PC-9 (cell line): Measurements from ENCODE around the gene CEP19. TPM values are rescaled to one million over a fixed set of nuclear protein-coding genes. Genes with fewer than 3 reads are reported as not detected.

Experiments used
- BruUV-seq: library from RNA; stranded (reverse); fragments of 400-500 nt; replicated peaks from 2 replicates; lab custom pipeline; 2021; lab: Mats Ljungman, UMichigan
- CTCF ChIA-PET: fragments of 300-600 bp; sonication (Branson Sonifier 250); formaldehyde crosslinking; loops from one replicate; lab custom pipeline; 2022; ENCODE audit warnings: antibody characterized with exemption; lab: Charles Lee
- POLR2A ChIA-PET: fragments of 300-600 bp; sonication (Branson Sonifier 250); formaldehyde crosslinking; loops from one replicate; lab custom pipeline; 2022; ENCODE audit warnings: antibody characterized with exemption; ENCODE audit not compliant: unreplicated experiment; lab: Charles Lee
- DNase-seq, 2 experiments: peaks; one replicate each; pipeline versions ENCODE4 v3.0.0 to v3.0.0-alpha.2; 2015 to 2022; ENCODE audit warnings: mixed read lengths in 1 of 2
- H2AFZ ChIP-seq: fragments of 200-600 bp; sonication (generic); 2 replicates; pipeline ENCODE4 v1.8.1; 2017; ENCODE audit warnings: antibody characterized with exemption
- H3F3A ChIP-seq: fragments of 200-600 bp; sonication (generic); 2 replicates; pipeline ENCODE4 v1.8.1; 2017; ENCODE audit warnings: antibody characterized with exemption, mild to moderate bottlenecking, low read depth; ENCODE audit not compliant: insufficient read depth
- H3K27ac ChIP-seq: fragments of 200-600 bp; sonication (generic); 2 replicates; pipeline ENCODE4 v1.6.1; 2016; ENCODE audit warnings: mixed run types
- H3K27me3 ChIP-seq: fragments of 200-600 bp; sonication (generic); 2 replicates; pipeline ENCODE4 v1.6.1; 2016; ENCODE audit warnings: low read depth, mixed run types; ENCODE audit not compliant: insufficient read depth
- H3K36me3 ChIP-seq: fragments of 200-600 bp; sonication (generic); 2 replicates; pipeline ENCODE4 v1.6.1; 2016; ENCODE audit warnings: low read depth, mixed run types
- H3K4me1 ChIP-seq: fragments of 200-600 bp; sonication (generic); replicated peaks from 2 replicates; pipeline ENCODE4 v1.6.1; 2016; ENCODE audit warnings: mixed run types; ENCODE audit not compliant: insufficient read depth
- H3K4me2 ChIP-seq: fragments of 200-600 bp; sonication (generic); 2 replicates; pipeline ENCODE4 v1.6.1; 2017; ENCODE audit warnings: mixed run types
- H3K4me3 ChIP-seq: fragments of 200-600 bp; sonication (generic); 2 replicates; pipeline ENCODE4 v1.6.1; 2016; ENCODE audit warnings: mixed run types
- H3K79me2 ChIP-seq: fragments of 200-600 bp; sonication (generic); 2 replicates; pipeline ENCODE4 v1.6.1; 2017; ENCODE audit warnings: low read depth, mixed run types
- H3K9me2 ChIP-seq: fragments of 200-600 bp; sonication (generic); 2 replicates; pipeline ENCODE4 v1.8.1; 2017; ENCODE audit warnings: mild to moderate bottlenecking; ENCODE audit not compliant: insufficient read depth
- H3K9me3 ChIP-seq: fragments of 200-600 bp; sonication (generic); 2 replicates; pipeline ENCODE4 v1.8.1; 2016; ENCODE audit warnings: low read depth; ENCODE audit not compliant: insufficient read depth
- H4K20me1 ChIP-seq: fragments of 200-600 bp; sonication (generic); 2 replicates; pipeline ENCODE4 v1.8.1; 2017; ENCODE audit not compliant: insufficient read depth
- CTCF ChIP-seq: fragments of 200-600 bp; sonication (generic); conservative IDR thresholded peaks from 2 replicates; pipeline ENCODE4 v1.6.1; 2017; ENCODE audit warnings: mixed run types, antibody characterized with exemption, mild to moderate bottlenecking, moderate library complexity
- EZH2 ChIP-seq: fragments of 200-600 bp; sonication (generic); IDR thresholded peaks from 2 replicates; pipeline ENCODE4 v1.8.0; 2017; ENCODE audit warnings: antibody characterized with exemption, low read depth
- intact Hi-C: fragments of 100-400 bp; cut with micrococcal nuclease; formaldehyde crosslinking; loops from one replicate; pipeline ENCODE4 v1.10.0; 2022; ENCODE audit not compliant: unreplicated experiment
- total RNA-seq: library from RNA; stranded (reverse); gene quantifications from 2 replicates; pipeline ENCODE4 v1.2.3, GENCODE V29; 2021

CEP19 gene
- total RNA-seq, 1 experiment from 2014 or later = 5.5 TPM

- ChIA-PET CTCF (no interaction called here), POLR2A (no interaction called here)
- peaks cover 4% of the 10 kb centered on the region for H3F3A ChIP-seq
- H2AFZ ChIP-seq = no peak overlapping the region
- intact Hi-C loops = no loop called here
- H3K27me3 ChIP-seq = no peaks in the 10 kb centered on the region
- H3K4me2 ChIP-seq = no peak overlapping the region
- H3K9me2 ChIP-seq = no peaks in the 10 kb centered on the region
- no TSS peak for BruUV-seq
- H3K9me3 ChIP-seq = no peaks in the 10 kb centered on the region
- no peak for DNase-seq
- no peaks in the 10 kb centered on the region for H4K20me1 ChIP-seq
- H3K27ac ChIP-seq = no peak overlapping the region
- TF ChIP-seq EZH2 (no peak), CTCF (no peak)
- H3K36me3 ChIP-seq = no peaks in the 10 kb centered on the region
- H3K79me2 ChIP-seq = no peaks in the 10 kb centered on the region
- no peak overlapping the region for H3K4me3 ChIP-seq
- H3K4me1 ChIP-seq = peaks cover 6% of the 10 kb centered on the region
Measured at GRCh38 chr3:196706327-196706726, 5.7 kb downstream of the CEP19 start.

GRCh38 chr3:196700801-196701200 lies 11.2 kb downstream of the CEP19 start:
- Histone ChIP-seq H4K20me1 (no peaks in the 10 kb centered on the region), H3F3A (no peaks in the 10 kb centered on the region), H3K79me2 (no peaks in the 10 kb centered on the region), H3K4me3 (no peak overlapping the region), H3K4me1 (no peaks in the 10 kb centered on the region), H3K9me3 (no peaks in the 10 kb centered on the region), H2AFZ (no peak overlapping the region), H3K27me3 (no peaks in the 10 kb centered on the region), H3K9me2 (no peaks in the 10 kb centered on the region), H3K27ac (no peak overlapping the region), H3K4me2 (no peak overlapping the region), H3K36me3 (no peaks in the 10 kb centered on the region)
- BruUV-seq = no TSS peak
- DNase-seq = no peak
- TF ChIP-seq CTCF (no peak), EZH2 (no peak)
- CTCF ChIA-PET = no interaction called here
- intact Hi-C loops = no loop called here
- POLR2A ChIA-PET = no interaction called here

- BruUV-seq = no TSS peak
- Histone ChIP-seq H3K4me1 (no peaks in the 10 kb centered on the region), H3K27me3 (no peaks in the 10 kb centered on the region), H2AFZ (no peak overlapping the region), H3K9me3 (no peaks in the 10 kb centered on the region), H3K9me2 (no peaks in the 10 kb centered on the region), H3K36me3 (no peaks in the 10 kb centered on the region), H4K20me1 (no peaks in the 10 kb centered on the region), H3F3A (no peaks in the 10 kb centered on the region), H3K79me2 (no peaks in the 10 kb centered on the region), H3K4me2 (no peak overlapping the region), H3K4me3 (no peak overlapping the region), H3K27ac (no peak overlapping the region)
- ChIA-PET CTCF (no interaction called here), POLR2A (no interaction called here)
- no peak for DNase-seq
- intact Hi-C loops = no loop called here
- TF ChIP-seq CTCF (no peak), EZH2 (no peak)
Measured at GRCh38 chr3:196699749-196700148, 12.3 kb downstream of the CEP19 start.
